Transverse colon (tissue), 4 donors: ENCODE data around the gene ATP5PD.

Source experiments
- CTCF ChIP-seq, 5 experiments: fragments of 200-600 bp in 3 of 5; fragments of 450-650 bp in 2 of 5; sonication (generic) in 3 of 5; IDR thresholded peaks; 1 replicate in 2 of 5; 2 replicates in 3 of 5; pipeline ENCODE4 v1.5.1; 2016 to 2017; ENCODE audit warnings: antibody characterized with exemption in 5 of 5, inconsistent platforms in 3 of 5, mild to moderate bottlenecking in 2 of 5, moderate library complexity in 1 of 5
- EP300 ChIP-seq: sonication (generic); formaldehyde crosslinking; IDR thresholded peaks from one replicate; pipeline ENCODE4 v1.6.1; 2017; ENCODE audit warnings: antibody characterized with exemption, low read depth
- POLR2A ChIP-seq: fragments of 450-650 bp; IDR thresholded peaks from one replicate; pipeline ENCODE4 v1.6.1; 2016; ENCODE audit warnings: antibody characterized with exemption, mild to moderate bottlenecking, moderate library complexity
- POLR2AphosphoS5 ChIP-seq, 3 donors: sonication (generic); formaldehyde crosslinking; IDR thresholded peaks; one replicate each; pipeline ENCODE4 v1.6.1; 2016; ENCODE audit warnings: antibody characterized with exemption in 3 of 3

- TF ChIP-seq EP300 (no peak), CTCF (IDR thresholded peaks at IDR 0.05) (no peak), POLR2AphosphoS5 (IDR thresholded peaks at IDR 0.05) (no peak), POLR2A (no peak)
These were observed 18.2 kb upstream of the ATP5PD start for GRCh38 chr17:75064867-75065561.
